SK-N-SH (cell line): ENCODE results near the gene AFF1.

Experiments
- CTCF ChIP-seq: fragments of 200-600 bp; sonication (generic); IDR thresholded peaks from 2 replicates; pipeline ENCODE4 v1.6.1; 2017; ENCODE audit warnings: antibody characterized with exemption, mild to moderate bottlenecking, moderate library complexity
- TCF12 ChIP-seq: IDR thresholded peaks from 2 replicates; pipeline ENCODE4 v1.4.0; 2012
- USF1 ChIP-seq: IDR thresholded peaks from 2 replicates; pipeline ENCODE4 v1.4.0; 2012; ENCODE audit warnings: low read depth, borderline replicate concordance

GRCh38 chr4:86934147-86934770 lies 552 bp upstream of the AFF1 start:
- TF ChIP-seq CTCF = no peak
- TF ChIP-seq USF1 = no peak
- TF ChIP-seq TCF12 = no peak
